Upper lobe of left lung (tissue), 6 donors: ENCODE measurements around the gene FHIT. TPM values are rescaled to one million over a fixed set of nuclear protein-coding genes. Genes with fewer than 3 reads are reported as not detected.

Source experiments
- ATAC-seq, 2 donors: fragments of 200-7000 bp; cut with Tn5 transposase; one replicate each; pipeline ENCODE4 v1.9.1; 2022; ENCODE audit warnings: mild to moderate bottlenecking in 2 of 2, moderate library complexity in 2 of 2; ENCODE audit not compliant: low FRiP score in 2 of 2
- DNase-seq, 2 donors: peaks; one replicate each; pipeline ENCODE4 v3.0.0-alpha.2; 2019 to 2020
- H3K27ac ChIP-seq, 4 donors: fragments of 200-600 bp; sonication (generic); one replicate each; pipeline ENCODE4 v1.5.1; 2016 to 2019
- H3K27me3 ChIP-seq, 4 donors: fragments of 200-600 bp; sonication (generic); one replicate each; pipeline ENCODE4 v1.5.1; 2017 to 2019
- H3K36me3 ChIP-seq, 4 donors: fragments of 200-600 bp; sonication (generic); one replicate each; pipeline ENCODE4 v1.5.1; 2016 to 2019
- H3K4me1 ChIP-seq, 4 donors: fragments of 200-600 bp; sonication (generic); one replicate each; pipeline ENCODE4 v1.5.1; 2018 to 2019
- H3K4me3 ChIP-seq, 4 donors: fragments of 200-600 bp; sonication (generic); one replicate each; pipeline ENCODE4 v1.5.1; 2017 to 2019; ENCODE audit warnings: mild to moderate bottlenecking in 2 of 4, moderate library complexity in 1 of 4
- H3K9me3 ChIP-seq, 4 donors: fragments of 200-600 bp; sonication (generic); one replicate each; pipeline ENCODE4 v1.5.1; 2018 to 2019
- EP300 ChIP-seq, 4 donors: sonication (generic); formaldehyde crosslinking; IDR thresholded peaks; one replicate each; pipeline ENCODE4 v1.5.1; 2017; ENCODE audit warnings: antibody characterized with exemption in 4 of 4, control low read depth in 2 of 4
- POLR2A ChIP-seq, 4 donors: fragments of 450-650 bp; IDR thresholded peaks; one replicate each; pipeline ENCODE4 v1.5.1; 2016 to 2017; ENCODE audit warnings: antibody characterized with exemption in 4 of 4, mild to moderate bottlenecking in 2 of 4
- POLR2AphosphoS5 ChIP-seq, 2 donors: sonication (generic); formaldehyde crosslinking; IDR thresholded peaks; one replicate each; pipeline ENCODE4 v1.5.1; 2017; ENCODE audit warnings: antibody characterized with exemption in 2 of 2
- WGBS, 2 donors: methylation state at CpG; one replicate each; pipeline ENCODE4 v1.1.5; 2017 to 2018; 5-methylcytosine and 5-hydroxymethylcytosine counted together
- total RNA-seq, 6 donors: library from RNA; depleted of rRNA in 4 of 6; stranded (reverse); fragments of >200 nt in 4 of 6; gene quantifications; one replicate each; pipeline versions ENCODE4 v1.1.0 to v1.2.1, GENCODE V29; 2016 to 2021
- TF ChIP-seq, protein P1 (sequence below), 6 experiments: fragments of 450-650 bp in 4 of 6; fragments of 200-600 bp in 2 of 6; sonication (generic) in 2 of 6; IDR thresholded peaks; one replicate each; pipeline ENCODE4 v1.5.1; 2016 to 2019; ENCODE audit warnings: antibody characterized with exemption in 6 of 6
- donor health status: DM: no; HTN: no; CAD: no; lungs with moderate emphysema.
- donor health status: DM: no; HTN: yes; CAD: no; lungs with severe emphysema.

FHIT gene
- total RNA-seq, 6 donors from 2014 or later: 6.8 to 56.6 (median 11.1) TPM

DNA sequence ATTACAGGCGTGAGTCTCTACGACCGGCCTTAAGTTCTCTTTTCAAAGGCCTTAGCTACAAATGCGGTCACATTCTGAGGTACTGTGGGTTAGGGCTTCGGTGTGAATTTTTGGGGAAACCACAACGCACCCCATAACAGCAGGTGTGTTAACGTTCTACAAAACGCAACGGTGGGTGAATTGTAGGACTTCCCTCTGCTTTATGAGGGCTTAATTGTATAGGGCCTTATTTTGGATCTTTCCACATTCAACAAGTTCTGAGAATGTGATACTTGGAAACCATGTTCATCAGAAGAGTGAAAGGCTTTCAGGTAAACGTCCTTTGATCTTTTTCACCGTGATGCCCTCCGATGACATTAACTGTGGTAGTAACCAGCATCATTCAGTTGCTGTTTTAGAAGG lies 1202.8 kb downstream of the FHIT start:
- H3K36me3 ChIP-seq: no peaks in the 10 kb centered on the region
- no peak overlapping the region for H3K27ac ChIP-seq
- no peaks in the 10 kb centered on the region for H3K4me1 ChIP-seq
- TF ChIP-seq, protein P1, sequence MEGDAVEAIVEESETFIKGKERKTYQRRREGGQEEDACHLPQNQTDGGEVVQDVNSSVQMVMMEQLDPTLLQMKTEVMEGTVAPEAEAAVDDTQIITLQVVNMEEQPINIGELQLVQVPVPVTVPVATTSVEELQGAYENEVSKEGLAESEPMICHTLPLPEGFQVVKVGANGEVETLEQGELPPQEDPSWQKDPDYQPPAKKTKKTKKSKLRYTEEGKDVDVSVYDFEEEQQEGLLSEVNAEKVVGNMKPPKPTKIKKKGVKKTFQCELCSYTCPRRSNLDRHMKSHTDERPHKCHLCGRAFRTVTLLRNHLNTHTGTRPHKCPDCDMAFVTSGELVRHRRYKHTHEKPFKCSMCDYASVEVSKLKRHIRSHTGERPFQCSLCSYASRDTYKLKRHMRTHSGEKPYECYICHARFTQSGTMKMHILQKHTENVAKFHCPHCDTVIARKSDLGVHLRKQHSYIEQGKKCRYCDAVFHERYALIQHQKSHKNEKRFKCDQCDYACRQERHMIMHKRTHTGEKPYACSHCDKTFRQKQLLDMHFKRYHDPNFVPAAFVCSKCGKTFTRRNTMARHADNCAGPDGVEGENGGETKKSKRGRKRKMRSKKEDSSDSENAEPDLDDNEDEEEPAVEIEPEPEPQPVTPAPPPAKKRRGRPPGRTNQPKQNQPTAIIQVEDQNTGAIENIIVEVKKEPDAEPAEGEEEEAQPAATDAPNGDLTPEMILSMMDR (IDR thresholded peaks at IDR 0.05): no peak
- TF ChIP-seq EP300 (IDR thresholded peaks at IDR 0.05) (no peak), POLR2AphosphoS5 (IDR thresholded peaks at IDR 0.05) (no peak)
- no peaks in the 10 kb centered on the region for H3K27me3 ChIP-seq
- ATAC-seq (no peak), DNase-seq (no peak)
- WGBS, 2 donors: 87 to 95% methylated on average over 12 of the region's 12 CpGs
- H3K4me3 ChIP-seq: no peak overlapping the region
- H3K9me3 ChIP-seq: no peaks in the 10 kb centered on the region

DNA sequence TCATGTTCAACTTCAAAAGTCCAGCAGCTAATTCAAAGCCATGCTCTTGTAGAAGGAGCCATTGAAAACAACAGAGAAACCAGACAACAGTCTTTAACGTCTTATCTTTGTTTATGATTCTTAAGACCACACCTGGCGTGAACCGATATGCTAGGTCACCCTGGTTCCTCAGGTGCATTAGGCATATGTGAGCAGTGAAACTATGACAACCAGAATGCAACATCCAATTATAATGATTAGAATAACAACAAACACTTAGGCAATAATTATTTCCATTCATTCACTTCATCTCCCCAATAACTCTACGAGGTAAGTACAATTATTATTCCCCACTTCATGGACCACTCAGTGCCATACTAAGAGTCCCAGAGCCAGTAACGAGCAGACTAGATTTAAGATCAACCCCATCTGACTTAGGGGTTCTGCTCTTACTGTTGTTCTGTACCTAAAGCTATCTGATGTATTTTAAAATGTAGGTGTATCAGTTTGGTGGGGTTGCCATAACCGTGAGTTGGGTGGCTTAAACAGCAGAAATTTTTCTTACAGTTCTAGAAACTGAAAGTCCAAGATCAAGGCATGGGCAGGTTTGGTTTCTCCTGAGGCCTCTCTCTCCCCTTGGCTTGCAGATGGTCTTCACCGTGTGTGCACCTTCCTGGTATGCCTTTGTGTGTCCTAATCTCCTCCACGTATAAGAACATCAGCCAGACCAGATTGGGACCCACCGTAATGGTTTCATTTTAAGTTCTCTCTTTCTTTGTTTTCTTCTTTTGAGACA lies 1203.6 kb downstream of the FHIT start:
- no peaks in the 10 kb centered on the region for H3K36me3 ChIP-seq
- no peaks in the 10 kb centered on the region for H3K4me1 ChIP-seq
- 87 to 94% methylated on average over 9 of the region's 9 CpGs for WGBS, 2 donors
- no peak overlapping the region for H3K4me3 ChIP-seq
- no peak for ATAC-seq
- H3K9me3 ChIP-seq: no peaks in the 10 kb centered on the region
- H3K27me3 ChIP-seq: no peaks in the 10 kb centered on the region
- no peak overlapping the region for H3K27ac ChIP-seq
- TF ChIP-seq EP300 (IDR thresholded peaks at IDR 0.05) (no peak), POLR2AphosphoS5 (IDR thresholded peaks at IDR 0.05) (no peak), POLR2A (IDR thresholded peaks at IDR 0.05) (no peak)
- TF ChIP-seq, protein P1 (IDR thresholded peaks at IDR 0.05): no peak
- no peak for DNase-seq

DNA sequence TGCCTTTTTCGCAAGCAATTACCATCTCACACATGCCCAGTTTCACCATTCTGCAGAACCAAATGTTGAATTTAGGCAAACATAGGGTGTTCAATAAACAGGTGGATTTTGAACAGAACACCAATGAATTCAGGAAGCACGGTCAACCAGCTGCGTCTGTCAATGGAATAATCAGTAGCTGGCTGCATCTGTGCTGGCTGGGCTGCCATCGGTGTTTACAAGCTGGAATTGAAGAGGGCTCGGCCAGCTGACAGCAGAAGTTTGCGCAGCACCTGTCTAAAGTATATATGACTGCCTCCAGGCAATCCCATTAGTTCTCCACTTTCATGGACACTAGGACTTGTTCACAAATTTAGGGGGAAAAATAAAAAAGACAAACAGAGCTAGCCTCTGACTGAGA lies 1205.0 kb downstream of the FHIT start:
- no peak overlapping the region for H3K27ac ChIP-seq
- WGBS, 2 donors: 73 to 80% methylated on average over 5 to 6 of the region's 6 CpGs
- H3K36me3 ChIP-seq: no peaks in the 10 kb centered on the region
- no peak for DNase-seq
- no peaks in the 10 kb centered on the region for H3K27me3 ChIP-seq
- no peaks in the 10 kb centered on the region for H3K9me3 ChIP-seq
- no peak overlapping the region for H3K4me3 ChIP-seq
- no peaks in the 10 kb centered on the region for H3K4me1 ChIP-seq
- TF ChIP-seq POLR2A (IDR thresholded peaks at IDR 0.05) (no peak), EP300 (IDR thresholded peaks at IDR 0.05) (no peak)
- TF ChIP-seq, protein P1 (IDR thresholded peaks at IDR 0.05): no peak
- no peak for ATAC-seq

DNA sequence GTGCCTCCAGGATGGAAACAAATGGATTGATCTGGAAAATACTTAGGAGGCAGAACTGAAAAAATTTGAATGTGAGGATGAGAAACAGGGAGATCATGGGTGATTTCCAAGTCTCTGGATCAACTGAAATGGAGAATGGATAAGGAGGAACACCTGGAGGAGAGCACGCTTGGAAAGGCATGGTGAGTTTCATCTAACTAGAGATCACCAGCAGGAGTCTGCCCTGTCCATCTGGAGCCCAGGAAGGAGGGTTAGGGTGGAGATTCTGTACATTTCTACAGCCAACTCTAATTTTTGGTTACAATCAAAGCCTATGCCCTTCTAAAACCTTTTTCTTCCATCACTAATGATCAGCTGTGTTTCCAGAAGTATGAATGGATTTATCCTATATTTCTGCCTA lies 1205.6 kb downstream of the FHIT start:
- no peaks in the 10 kb centered on the region for H3K27me3 ChIP-seq
- no peak overlapping the region for H3K27ac ChIP-seq
- H3K4me3 ChIP-seq: no peak overlapping the region
- no peaks in the 10 kb centered on the region for H3K9me3 ChIP-seq
- no peak for ATAC-seq
- H3K36me3 ChIP-seq: no peaks in the 10 kb centered on the region
- H3K4me1 ChIP-seq: no peaks in the 10 kb centered on the region
- no peak for DNase-seq
- 91 to 100% methylated on average over 1 of the region's 1 CpG for WGBS, 2 donors
- no peak for TF ChIP-seq EP300 (IDR thresholded peaks at IDR 0.05)
- no peak for TF ChIP-seq POLR2AphosphoS5 (IDR thresholded peaks at IDR 0.05)

DNA sequence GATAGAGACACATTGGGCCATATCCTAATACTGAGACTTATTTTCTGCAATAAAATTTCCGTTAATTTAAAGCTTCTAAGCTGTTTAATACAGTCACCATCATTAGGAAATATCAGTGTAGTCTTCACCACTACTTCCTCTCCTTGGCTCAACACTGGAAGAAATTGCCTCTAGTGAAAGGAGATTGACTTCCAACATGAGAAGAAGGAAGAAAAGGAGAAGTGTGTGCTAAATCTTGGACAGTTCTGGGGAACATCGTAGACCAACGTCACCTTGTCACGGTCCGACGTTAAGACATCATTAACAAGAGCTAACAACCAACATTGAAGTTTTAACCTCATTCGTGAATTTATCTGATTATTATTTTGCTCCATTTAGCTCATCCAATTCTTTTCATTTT lies 1214.4 kb downstream of the FHIT start:
- Histone ChIP-seq H3K4me1 (no peaks in the 10 kb centered on the region), H3K9me3 (no peaks in the 10 kb centered on the region), H3K27me3 (no peaks in the 10 kb centered on the region), H3K36me3 (no peaks in the 10 kb centered on the region), H3K4me3 (no peak overlapping the region), H3K27ac (no peak overlapping the region)
- no peak for TF ChIP-seq EP300 (IDR thresholded peaks at IDR 0.05)
- no peak for TF ChIP-seq POLR2AphosphoS5 (IDR thresholded peaks at IDR 0.05)
- no peak for TF ChIP-seq POLR2A (IDR thresholded peaks at IDR 0.05)
- TF ChIP-seq, protein P1 (IDR thresholded peaks at IDR 0.05): no peak
- DNase-seq (no peak), ATAC-seq (no peak)
- WGBS, 2 donors: 89 to 91% methylated on average over 7 of the region's 7 CpGs
